ENCODE data around the gene HACD2.
"Not testable (repeated sequence)": the region's sequence is repeated elsewhere in the genome, so short reads cannot be mapped to it uniquely, and the experiment has no call there.

HACD2 gene

DNA sequence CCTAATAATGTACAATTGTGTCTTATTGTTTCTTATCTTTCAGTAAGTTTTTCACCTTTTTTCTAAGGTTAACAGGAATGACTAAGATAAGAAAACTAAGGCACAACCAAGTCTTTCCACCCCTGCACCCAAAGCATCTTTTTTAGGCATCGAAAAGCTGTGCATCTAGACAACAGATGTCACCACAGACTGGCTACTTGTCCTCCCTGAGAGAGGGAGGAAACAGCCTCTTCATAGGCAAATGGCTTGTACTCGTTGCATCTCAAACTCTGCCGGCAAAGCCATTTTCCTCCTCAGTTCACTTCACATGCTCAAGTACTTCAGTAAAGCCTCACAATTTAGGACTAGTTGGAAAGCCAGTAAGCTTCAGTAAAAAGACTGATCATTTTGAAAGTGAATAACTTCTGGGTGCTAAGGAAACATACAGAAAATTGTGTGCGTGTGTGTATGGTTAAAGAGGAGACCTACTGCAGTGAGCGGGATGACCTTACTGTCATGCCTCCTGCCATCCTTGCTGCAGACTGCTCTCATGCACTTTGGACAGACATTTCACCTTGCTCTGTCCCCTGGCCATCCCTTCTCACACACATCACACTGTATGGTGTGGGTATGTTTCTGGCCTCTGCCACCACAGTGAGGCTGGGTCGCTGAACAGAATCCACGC, 36.5 kb upstream of the HACD2 start:
- no peak overlapping the region for H3K4me3 ChIP-seq (ENCODE audit: low read length)
- DNase-seq (ENCODE audit: low read depth), result no peak
- TF ChIP-seq, protein P1, sequence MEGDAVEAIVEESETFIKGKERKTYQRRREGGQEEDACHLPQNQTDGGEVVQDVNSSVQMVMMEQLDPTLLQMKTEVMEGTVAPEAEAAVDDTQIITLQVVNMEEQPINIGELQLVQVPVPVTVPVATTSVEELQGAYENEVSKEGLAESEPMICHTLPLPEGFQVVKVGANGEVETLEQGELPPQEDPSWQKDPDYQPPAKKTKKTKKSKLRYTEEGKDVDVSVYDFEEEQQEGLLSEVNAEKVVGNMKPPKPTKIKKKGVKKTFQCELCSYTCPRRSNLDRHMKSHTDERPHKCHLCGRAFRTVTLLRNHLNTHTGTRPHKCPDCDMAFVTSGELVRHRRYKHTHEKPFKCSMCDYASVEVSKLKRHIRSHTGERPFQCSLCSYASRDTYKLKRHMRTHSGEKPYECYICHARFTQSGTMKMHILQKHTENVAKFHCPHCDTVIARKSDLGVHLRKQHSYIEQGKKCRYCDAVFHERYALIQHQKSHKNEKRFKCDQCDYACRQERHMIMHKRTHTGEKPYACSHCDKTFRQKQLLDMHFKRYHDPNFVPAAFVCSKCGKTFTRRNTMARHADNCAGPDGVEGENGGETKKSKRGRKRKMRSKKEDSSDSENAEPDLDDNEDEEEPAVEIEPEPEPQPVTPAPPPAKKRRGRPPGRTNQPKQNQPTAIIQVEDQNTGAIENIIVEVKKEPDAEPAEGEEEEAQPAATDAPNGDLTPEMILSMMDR (conservative IDR thresholded peaks at IDR 0.05; ENCODE audit: low read length), result no peak

DNA sequence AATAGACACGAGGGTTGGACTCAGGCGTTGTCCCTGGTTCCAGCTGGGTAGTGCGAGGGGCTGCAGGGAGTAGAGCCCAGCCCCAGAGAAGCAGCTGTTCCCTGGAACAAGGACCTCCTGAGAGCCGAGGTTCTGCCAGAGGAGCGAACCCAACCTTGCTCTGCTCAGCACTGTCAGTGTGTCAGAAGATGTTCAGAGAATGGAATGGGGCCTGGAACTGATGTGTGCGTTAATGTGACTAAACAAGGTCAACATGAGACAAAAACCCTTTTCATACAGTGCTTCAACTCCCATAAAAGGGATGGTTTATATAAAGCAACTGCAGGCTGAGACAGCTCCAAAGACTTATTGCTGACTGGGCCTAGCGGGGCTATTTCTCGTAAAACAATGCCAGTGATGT, 35.5 kb upstream of the HACD2 start:
- TF ChIP-seq, protein P1 (conservative IDR thresholded peaks at IDR 0.05; ENCODE audit: low read length), result no peak
- DNase-seq (ENCODE audit: low read depth), result no peak
- no peak overlapping the region for H3K4me3 ChIP-seq (ENCODE audit: low read length)

DNA sequence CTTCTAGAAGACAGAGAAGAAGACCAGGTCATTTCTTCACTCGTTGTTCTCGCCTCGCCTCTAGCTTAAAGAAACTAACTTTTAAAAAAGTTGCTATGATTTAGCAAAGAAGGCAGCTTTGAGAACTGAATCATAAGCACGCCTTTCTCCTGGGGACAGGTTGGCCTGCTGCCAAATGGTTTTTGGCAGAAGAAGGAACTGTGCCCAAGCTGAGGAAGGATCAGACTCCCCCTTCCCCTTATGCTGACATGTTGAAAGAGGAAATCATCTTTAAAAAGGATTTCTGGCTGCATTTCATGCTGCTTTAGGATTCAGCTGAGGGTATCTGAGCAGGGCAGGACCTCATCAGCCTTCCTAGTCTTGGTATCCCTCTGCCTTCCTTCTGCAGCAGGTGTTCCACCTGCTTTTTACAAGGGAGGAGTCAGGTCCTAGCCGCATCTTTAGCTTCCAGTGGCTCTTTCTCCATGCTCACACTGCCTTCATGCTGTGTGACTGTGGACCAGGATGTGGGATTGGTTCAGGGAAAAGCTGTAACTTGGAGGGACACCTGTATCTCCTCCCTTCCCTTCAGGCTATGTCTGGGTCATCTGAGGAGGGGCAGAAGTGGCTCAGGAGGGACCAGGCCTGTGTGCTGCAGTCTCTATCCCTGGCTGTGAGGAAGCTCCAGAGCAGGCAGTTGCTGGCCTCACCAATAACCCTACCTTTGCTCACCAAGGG, 34.1 kb upstream of the HACD2 start:
- no peak overlapping the region for H3K4me3 ChIP-seq (ENCODE audit: low read length)
- TF ChIP-seq, protein P1 (conservative IDR thresholded peaks at IDR 0.05; ENCODE audit: low read length), result no peak
- peak; percentile 77 for DNase-seq (ENCODE audit: low read depth)

DNA sequence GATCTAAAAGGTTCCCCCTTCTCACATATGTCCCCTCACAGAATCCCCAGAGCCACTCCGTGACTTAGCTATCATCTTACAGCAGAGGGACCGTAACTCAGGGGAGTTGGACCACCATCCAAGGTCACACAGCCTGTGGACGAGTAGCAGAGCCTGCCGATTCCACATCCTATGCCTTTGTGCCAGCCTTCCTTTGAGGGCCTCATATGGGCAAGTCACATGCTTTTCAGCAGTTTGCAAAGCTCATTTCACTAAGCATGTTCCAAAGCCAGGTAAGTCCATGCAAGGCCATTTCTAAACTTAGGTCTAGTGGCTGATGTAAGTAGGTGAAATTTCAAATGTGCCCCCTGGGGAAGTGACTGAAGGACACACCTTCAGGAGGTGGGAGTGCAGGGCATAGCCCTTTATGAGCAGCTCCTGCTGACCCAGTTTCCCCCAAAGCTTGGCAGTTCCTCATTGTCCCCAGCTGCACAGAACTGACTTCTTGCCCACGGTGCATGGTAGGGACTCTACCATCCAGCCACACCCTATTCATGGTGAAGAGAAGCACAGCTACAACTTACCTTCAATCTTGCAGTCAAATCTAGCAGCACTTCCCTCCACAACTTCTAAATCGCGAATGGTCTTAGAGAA, 33.3 kb upstream of the HACD2 start:
- TF ChIP-seq, protein P1 (conservative IDR thresholded peaks at IDR 0.05; ENCODE audit: low read length), result no peak
- DNase-seq (ENCODE audit: low read depth), result no peak
- H3K4me3 ChIP-seq (ENCODE audit: low read length), result no peak overlapping the region

DNA sequence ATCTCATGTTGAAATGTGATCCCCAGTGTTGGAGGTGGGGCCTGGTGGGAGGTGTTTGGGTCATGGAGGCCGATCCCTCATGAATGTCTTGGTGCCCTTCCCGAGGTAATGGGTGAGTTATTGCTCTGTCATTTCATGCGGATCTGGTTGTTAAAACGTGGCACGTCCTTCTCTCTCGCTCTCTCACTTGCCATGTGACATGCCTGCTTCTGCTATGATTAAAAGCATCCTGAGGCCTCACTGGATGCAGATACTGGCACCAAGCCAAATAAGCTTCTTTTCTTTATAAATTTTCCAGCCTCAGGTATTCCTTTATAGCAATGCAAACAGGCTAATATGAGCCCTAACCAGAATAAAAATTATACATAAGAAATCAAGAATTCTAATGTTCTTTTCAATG, 31.7 kb upstream of the HACD2 start:
- TF ChIP-seq, protein P1 (conservative IDR thresholded peaks at IDR 0.05; ENCODE audit: low read length), result no peak
- H3K4me3 ChIP-seq (ENCODE audit: low read length), result no peak overlapping the region
- no peak for DNase-seq (ENCODE audit: low read depth)

DNA sequence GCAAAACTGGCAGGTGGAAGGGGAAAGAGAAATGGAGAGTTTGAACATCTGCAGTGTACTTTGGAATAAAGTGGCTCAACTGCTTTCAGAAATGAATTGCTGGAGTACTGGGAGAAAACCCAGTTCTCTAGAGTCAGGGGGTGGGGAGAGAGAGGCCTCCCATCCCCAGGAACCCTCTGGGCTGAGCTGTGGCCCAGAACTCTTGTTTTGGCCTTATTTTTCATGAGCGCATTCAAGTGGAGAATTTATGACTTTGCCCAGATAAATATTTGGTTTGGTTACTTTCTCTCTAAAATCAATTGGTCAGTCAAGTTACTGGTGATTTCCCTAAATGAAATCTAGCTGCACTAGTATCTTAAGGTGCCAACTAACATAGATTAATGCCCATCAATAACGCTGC, 28.7 kb upstream of the HACD2 start:
- TF ChIP-seq, protein P1 (conservative IDR thresholded peaks at IDR 0.05; ENCODE audit: low read length), result no peak
- no peak overlapping the region for H3K4me3 ChIP-seq (ENCODE audit: low read length)
- DNase-seq (ENCODE audit: low read depth), result no peak

DNA sequence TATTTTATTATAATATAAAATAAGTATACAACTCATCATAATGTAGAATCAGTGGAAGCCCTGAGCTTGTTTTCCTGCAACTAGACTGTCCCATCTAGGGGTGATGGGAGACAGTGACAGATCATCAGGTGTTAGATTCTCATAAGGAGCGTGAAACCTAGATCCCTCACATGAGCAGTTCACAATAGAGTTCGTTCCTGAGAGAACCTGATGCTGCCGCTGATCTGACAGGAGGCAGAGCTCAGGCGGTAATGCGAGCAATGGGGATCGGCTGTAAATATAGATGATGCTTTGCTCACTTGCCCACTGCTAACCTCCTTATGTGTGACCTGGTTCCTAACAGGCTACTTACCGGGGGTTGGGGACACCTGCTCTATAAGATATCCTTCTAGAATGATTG, 26.8 kb upstream of the HACD2 start:
- H3K4me3 ChIP-seq (ENCODE audit: low read length); DNase-seq (ENCODE audit: low read depth): not testable (repeated sequence)
